OCI-LY3 (cell line): ENCODE measurements around the gene EIF4G2.
"Not testable (repeated sequence)": the region's sequence is repeated elsewhere in the genome, so short reads cannot be mapped to it uniquely, and the experiment has no call there.

Experiments
- EZH2phosphoT487 ChIP-seq: fragments of 200-600 bp; shearing (Covaris generic); IDR thresholded peaks from 2 replicates; pipeline ENCODE4 v1.6.1; 2018; ENCODE audit warnings: antibody characterized with exemption, mixed run types, low read depth
- TF ChIP-seq, protein P1 (sequence below): fragments of 200-600, 300-600 bp; sonication (generic); IDR thresholded peaks from 2 replicates; pipeline ENCODE4 v1.5.1; 2014; ENCODE audit warnings: antibody characterized with exemption, low read length, low read depth

DNA sequence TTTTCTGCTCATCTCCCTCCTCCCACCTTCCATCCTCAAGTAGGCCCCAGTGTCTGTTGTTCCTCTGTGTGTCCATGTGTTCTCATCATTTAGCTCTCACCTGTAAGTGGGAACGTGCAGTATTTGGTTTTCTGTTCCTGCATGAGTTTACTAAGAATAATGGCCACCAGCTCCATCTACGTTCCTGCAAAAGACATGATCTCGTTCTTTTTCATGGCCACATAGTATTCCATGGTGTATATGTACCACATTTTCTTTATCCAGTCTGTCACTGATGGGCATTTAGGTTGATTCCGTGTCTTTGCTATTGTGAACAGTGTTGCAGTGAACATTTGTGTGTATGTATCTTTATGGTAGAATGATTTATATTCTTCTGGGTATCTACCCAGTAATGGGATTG lies 28.2 kb upstream of the EIF4G2 start:
- TF ChIP-seq, protein P1, sequence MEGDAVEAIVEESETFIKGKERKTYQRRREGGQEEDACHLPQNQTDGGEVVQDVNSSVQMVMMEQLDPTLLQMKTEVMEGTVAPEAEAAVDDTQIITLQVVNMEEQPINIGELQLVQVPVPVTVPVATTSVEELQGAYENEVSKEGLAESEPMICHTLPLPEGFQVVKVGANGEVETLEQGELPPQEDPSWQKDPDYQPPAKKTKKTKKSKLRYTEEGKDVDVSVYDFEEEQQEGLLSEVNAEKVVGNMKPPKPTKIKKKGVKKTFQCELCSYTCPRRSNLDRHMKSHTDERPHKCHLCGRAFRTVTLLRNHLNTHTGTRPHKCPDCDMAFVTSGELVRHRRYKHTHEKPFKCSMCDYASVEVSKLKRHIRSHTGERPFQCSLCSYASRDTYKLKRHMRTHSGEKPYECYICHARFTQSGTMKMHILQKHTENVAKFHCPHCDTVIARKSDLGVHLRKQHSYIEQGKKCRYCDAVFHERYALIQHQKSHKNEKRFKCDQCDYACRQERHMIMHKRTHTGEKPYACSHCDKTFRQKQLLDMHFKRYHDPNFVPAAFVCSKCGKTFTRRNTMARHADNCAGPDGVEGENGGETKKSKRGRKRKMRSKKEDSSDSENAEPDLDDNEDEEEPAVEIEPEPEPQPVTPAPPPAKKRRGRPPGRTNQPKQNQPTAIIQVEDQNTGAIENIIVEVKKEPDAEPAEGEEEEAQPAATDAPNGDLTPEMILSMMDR = not testable (repeated sequence)
- not testable (repeated sequence) for TF ChIP-seq EZH2phosphoT487
